T-cell (primary cell): ENCODE measurements around the gene CERS1. TPM values are rescaled to one million over a fixed set of nuclear protein-coding genes. Genes with fewer than 3 reads are reported as not detected.
"Not testable (repeated sequence)": the region's sequence is repeated elsewhere in the genome, so short reads cannot be mapped to it uniquely, and the experiment has no call there.

Experiments used
- ATAC-seq, 4 experiments: fragments of 200-7000 bp in 3 of 4; fragments of 150-1000 bp in 1 of 4; cut with Tn5 transposase; replicated peaks in 1 of 4; 1 replicate in 3 of 4; 2 replicates in 1 of 4; pipeline ENCODE4 v1.10.0; 2021; ENCODE audit warnings: moderate library complexity in 3 of 4, mild to moderate bottlenecking in 2 of 4, moderate number of reproducible peaks in 1 of 4
- CTCF ChIA-PET, 2 donors: fragments of 300-600 bp; sonication (Branson Sonifier 250); formaldehyde crosslinking; loops; one replicate each; lab custom pipeline; 2022; ENCODE audit warnings: antibody characterized with exemption in 2 of 2; lab: Charles Lee
- POLR2A ChIA-PET, 2 donors: fragments of 300-600 bp; sonication (Branson Sonifier 250); formaldehyde crosslinking; loops; one replicate each; lab custom pipeline; 2022; ENCODE audit warnings: antibody characterized with exemption in 2 of 2; lab: Charles Lee
- DNase-seq, 35 experiments: peaks; one replicate each; pipeline versions ENCODE4 v3.0.0 to v3.0.0-alpha.2; 2013 to 2023
- H3K27ac ChIP-seq: one replicate; pipeline ENCODE4 v1.5.1; 2013; ENCODE audit warnings: low read length
- H3K27me3 ChIP-seq, 2 experiments: replicated peaks in 1 of 2; 1 replicate in 1 of 2; 2 replicates in 1 of 2; pipeline versions ENCODE4 v1.6.1 to v1.7.0; 2013; ENCODE audit warnings: low read length in 1 of 2, mixed read lengths in 1 of 2; ENCODE audit not compliant: control insufficient read depth in 2 of 2, insufficient read depth in 2 of 2; ENCODE audit errors: extremely low read depth in 1 of 2
- H3K36me3 ChIP-seq, 2 donors: 1 replicate in 1 of 2; 2 replicates in 1 of 2; pipeline versions ENCODE4 v1.6.1 to v1.7.0; 2013; ENCODE audit warnings: low read length in 1 of 2; ENCODE audit not compliant: control insufficient read depth in 2 of 2, insufficient read depth in 1 of 2; ENCODE audit errors: extremely low read depth in 1 of 2
- H3K4me1 ChIP-seq, 2 experiments: 1 replicate in 1 of 2; 2 replicates in 1 of 2; pipeline versions ENCODE4 v1.6.1 to v1.7.0; 2013; ENCODE audit warnings: low read length in 2 of 2, mixed read lengths in 1 of 2; ENCODE audit not compliant: insufficient read depth in 2 of 2, control insufficient read depth in 1 of 2; ENCODE audit errors: extremely low read depth in 1 of 2
- H3K4me3 ChIP-seq, 2 donors: 1 replicate in 1 of 2; 2 replicates in 1 of 2; pipeline versions ENCODE4 v1.5.1 to v1.7.0; 2013; ENCODE audit warnings: mild to moderate bottlenecking in 2 of 2, low read length in 1 of 2, moderate library complexity in 1 of 2; ENCODE audit not compliant: control insufficient read depth in 1 of 2; ENCODE audit errors: extremely low read depth in 1 of 2
- H3K9me3 ChIP-seq: 2 replicates; pipeline ENCODE4 v1.7.0; 2013
- H3K27ac Mint-ChIP-seq, 2 donors: one replicate each; pipeline ENCODE4 v1.8.0; 2020 to 2021; ENCODE audit warnings: mild to moderate bottlenecking in 2 of 2, mixed read lengths in 2 of 2
- H3K27me3 Mint-ChIP-seq, 2 donors: one replicate each; pipeline ENCODE4 v1.8.0; 2021 to 2022; ENCODE audit warnings: mixed read lengths in 2 of 2
- H3K36me3 Mint-ChIP-seq: one replicate; pipeline ENCODE4 v1.8.0; 2021; ENCODE audit warnings: mixed read lengths
- H3K4me1 Mint-ChIP-seq, 3 donors: one replicate each; pipeline ENCODE4 v1.8.0; 2020 to 2022; ENCODE audit warnings: mixed read lengths in 3 of 3, mild to moderate bottlenecking in 1 of 3
- H3K4me3 Mint-ChIP-seq, 3 donors: one replicate each; pipeline ENCODE4 v1.8.0; 2020 to 2022; ENCODE audit warnings: mild to moderate bottlenecking in 3 of 3, mixed read lengths in 3 of 3, moderate library complexity in 3 of 3
- H3K9me3 Mint-ChIP-seq, 3 donors: one replicate each; pipeline ENCODE4 v1.8.0; 2020 to 2022; ENCODE audit warnings: mixed read lengths in 3 of 3
- WGBS: methylation state at CpG from one replicate; pipeline ENCODE4 v1.1.5; 2013; ENCODE audit warnings: missing lambda C conversion rate; ENCODE audit not compliant: insufficient coverage; 5-methylcytosine and 5-hydroxymethylcytosine counted together
- total RNA-seq, 35 experiments: library from RNA in 6 of 35; stranded (reverse) in 6 of 35; fragments of 120-200 nt in 1 of 35; gene quantifications; one replicate each; pipeline versions ENCODE4 v1.2.1 to v1.2.4 and lab custom pipeline; 2013 to 2026

The CERS1 gene
- total RNA-seq, 5 donors from 2014 or later (not counting 1 experiment from before 2014, with no cell fraction given) = 0.20 TPM; not detected in 3

DNA sequence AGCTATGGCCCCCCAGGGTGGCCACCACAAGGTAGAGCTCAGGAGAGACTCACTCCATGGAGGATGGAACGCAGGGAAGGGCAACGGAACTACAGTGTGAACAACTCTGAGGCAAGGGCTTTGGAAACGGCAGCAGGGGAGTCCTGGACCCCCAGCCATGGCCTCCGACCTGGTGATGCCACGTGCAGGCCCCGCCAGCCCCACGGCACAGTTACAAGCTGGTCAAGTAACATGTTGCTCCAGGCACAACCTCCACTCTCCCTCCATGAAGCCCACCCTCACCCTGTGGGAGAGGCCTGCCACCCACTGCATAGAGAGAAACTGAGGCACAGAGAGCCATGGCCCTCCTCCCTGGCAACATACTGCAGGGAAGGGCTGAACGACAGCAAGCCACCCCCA lies 9.1 kb upstream of the CERS1 start:
- DNase-seq = no peak
- CTCF ChIA-PET = no interaction called here
- WGBS = 95% methylated on average over 4 of the region's 8 CpGs
- ATAC-seq = no peak
- H3K27me3 ChIP-seq = peaks cover 0 to 19% of the 10 kb centered on the region in 2 experiments
- Mint-ChIP-seq H3K9me3 (no peaks in the 10 kb centered on the region), H3K4me3 (no peak overlapping the region), H3K27me3 (no peaks in the 10 kb centered on the region), H3K4me1 (no peaks in the 10 kb centered on the region), H3K36me3 (peaks cover 28% of the 10 kb centered on the region), H3K27ac (no peak overlapping the region)
- H3K27ac ChIP-seq = no peak overlapping the region
- H3K9me3 ChIP-seq = no peaks in the 10 kb centered on the region
- POLR2A ChIA-PET = no interaction called here
- peaks cover 23 to 65% of the 10 kb centered on the region in 2 donors for H3K36me3 ChIP-seq
- no peak overlapping the region for H3K4me3 ChIP-seq
- no peaks in the 10 kb centered on the region for H3K4me1 ChIP-seq

DNA sequence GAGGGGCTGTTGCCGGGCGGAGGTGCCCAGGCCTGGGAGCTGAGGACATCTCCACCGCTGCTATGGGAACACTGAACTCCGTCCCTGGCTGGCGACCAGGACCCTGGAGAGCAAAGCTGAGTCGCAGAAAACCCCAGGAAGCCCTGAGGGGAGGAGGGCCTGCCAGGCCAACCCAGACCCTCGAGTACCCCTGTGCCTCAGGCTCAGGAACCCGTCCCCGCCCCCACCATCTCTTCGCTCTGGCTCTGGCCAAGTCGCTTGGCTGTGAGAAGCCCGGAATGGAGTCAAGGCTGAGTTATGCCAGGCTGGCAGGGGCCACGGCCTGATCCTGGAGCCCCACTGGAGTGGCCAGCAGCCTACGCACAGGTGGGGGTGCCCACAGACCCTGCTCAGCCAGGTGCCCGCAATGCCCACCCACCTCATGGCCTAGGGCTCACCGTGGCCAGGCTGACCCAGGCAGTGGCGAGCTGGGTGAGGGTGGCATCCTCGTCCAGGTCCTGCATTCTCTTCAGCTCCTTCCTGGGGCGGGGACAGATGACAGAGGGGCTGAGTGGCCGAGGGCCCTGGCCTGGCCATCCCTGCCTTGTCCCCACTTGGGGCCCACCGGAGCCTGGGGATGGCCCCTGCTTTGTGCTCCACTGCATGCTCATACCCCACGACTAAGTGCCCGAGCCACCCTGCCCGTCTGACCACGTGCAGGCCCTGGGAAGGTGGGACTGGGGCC lies 8.5 kb upstream of the CERS1 start:
- no peak for DNase-seq
- Histone ChIP-seq H3K27me3 (peaks cover 0 to 22% of the 10 kb centered on the region in 2 experiments), H3K36me3 (peaks cover 25 to 65% of the 10 kb centered on the region in 2 donors), H3K9me3 (no peaks in the 10 kb centered on the region), H3K4me1 (no peaks in the 10 kb centered on the region), H3K4me3 (no peak overlapping the region), H3K27ac (no peak overlapping the region)
- CTCF ChIA-PET = no interaction called here
- no peak for ATAC-seq
- Mint-ChIP-seq H3K36me3 (peaks cover 24% of the 10 kb centered on the region), H3K27me3 (no peaks in the 10 kb centered on the region), H3K4me1 (no peaks in the 10 kb centered on the region), H3K4me3 (no peak overlapping the region), H3K9me3 (no peaks in the 10 kb centered on the region), H3K27ac (no peak overlapping the region)
- POLR2A ChIA-PET = no interaction called here
- 95% methylated on average over 25 of the region's 25 CpGs for WGBS

DNA sequence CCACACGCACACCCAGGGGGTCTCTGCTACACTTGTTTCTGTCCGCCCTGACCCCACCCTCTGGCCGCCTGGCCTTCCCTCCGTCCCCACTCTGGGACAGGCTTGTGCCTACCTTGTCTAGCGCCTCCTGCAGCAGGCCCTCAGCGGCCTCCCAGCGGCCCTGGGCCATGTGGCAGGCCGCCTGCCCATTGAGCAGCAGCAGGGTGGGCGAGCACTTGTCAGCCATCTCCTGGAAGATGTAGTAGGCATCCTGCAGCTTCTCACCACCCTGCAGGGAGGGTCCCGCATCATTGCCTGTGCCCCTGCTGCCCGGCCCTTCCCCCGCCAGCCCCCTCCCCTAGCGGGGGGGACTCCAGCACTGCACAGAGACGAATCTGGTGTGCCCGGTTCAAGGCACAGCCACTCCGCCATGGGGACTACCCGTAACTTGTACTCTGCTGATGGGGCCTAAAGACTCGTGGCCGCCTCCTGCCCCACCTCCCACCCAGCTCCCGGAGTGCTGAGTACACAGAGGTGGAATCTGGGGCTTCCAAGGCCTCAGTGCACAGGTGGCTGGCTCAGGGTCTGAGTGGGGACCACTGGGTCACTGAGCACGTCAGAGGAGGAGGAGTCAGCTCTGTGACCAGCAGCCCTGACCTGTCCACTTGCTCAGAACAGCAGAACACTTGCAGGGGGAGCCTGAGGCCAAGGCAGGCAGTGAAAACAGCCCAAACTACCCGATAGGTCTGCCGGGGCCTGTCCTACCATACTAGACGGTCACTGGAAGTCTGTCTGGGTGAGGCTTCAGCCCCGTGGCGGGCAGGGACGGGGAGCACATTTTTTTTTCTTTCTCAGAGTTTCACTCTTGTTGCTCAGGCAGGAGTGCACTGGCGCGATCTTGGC lies 7.4 kb upstream of the CERS1 start:
- no peak for ATAC-seq
- no peaks in the 10 kb centered on the region for H3K27me3 Mint-ChIP-seq
- no peak overlapping the region for H3K27ac Mint-ChIP-seq
- Histone ChIP-seq H3K27ac (no peak overlapping the region), H3K4me1 (no peaks in the 10 kb centered on the region), H3K27me3 (peaks cover 0 to 32% of the 10 kb centered on the region in 2 experiments), H3K4me3 (no peak overlapping the region), H3K36me3 (peaks cover 25 to 66% of the 10 kb centered on the region in 2 donors), H3K9me3 (no peaks in the 10 kb centered on the region)
- ChIA-PET POLR2A (no interaction called here), CTCF (interaction anchor here in 1 of 2 donors (0.5 kb wide), 1 partner anchor 217 kb away, joined by 4 read pairs; no protein-coding TSS in a partner anchor)
- no peaks in the 10 kb centered on the region for H3K4me1 Mint-ChIP-seq
- H3K9me3 Mint-ChIP-seq = no peaks in the 10 kb centered on the region
- 89% methylated on average over 18 of the region's 29 CpGs for WGBS
- DNase-seq = no peak
- H3K36me3 Mint-ChIP-seq = peaks cover 24% of the 10 kb centered on the region
- H3K4me3 Mint-ChIP-seq = no peak overlapping the region

DNA sequence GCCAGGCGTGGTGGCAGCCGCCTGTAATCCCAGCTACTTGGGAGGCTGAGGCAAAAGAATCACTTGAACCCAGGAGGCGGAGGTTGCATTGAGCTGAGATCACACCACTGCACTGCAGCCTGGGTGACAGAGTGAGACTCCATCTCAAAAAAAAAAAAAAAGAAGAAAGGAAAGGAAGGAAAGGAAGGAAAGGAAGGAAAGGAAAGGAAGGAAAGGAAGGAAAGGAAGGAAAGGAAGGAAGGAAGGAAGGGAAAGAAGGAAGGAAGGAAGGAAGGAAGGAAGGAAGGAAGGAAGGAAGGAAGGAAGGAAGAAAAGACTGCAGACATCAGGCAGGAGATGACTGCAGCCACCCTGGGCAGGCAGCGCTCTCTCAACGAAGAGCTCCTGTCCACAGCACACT lies 6.6 kb upstream of the CERS1 start:
- H3K36me3 Mint-ChIP-seq = peaks cover 24% of the 10 kb centered on the region
- not testable (repeated sequence) for H3K27ac Mint-ChIP-seq, ATAC-seq

DNA sequence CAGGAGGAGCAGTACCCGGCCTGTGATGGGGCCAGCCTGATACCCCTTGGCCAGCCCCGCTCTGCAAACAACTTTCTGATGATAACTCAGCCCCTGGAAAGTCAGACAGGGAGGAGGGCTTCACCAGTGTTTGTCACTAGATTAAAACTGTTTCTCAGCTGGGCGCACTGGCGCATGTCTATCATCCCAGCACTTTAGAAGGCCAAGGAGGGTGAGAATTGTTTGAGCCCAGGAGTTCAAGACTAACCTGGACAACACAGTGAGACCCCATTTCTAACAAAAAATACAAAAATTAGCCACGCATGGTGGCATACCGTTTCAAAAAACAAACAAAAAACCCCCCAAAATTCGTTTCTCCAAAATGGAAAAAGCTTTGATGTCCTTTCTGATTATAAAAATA lies 5.5 kb upstream of the CERS1 start:
- Mint-ChIP-seq H3K4me3 (no peak overlapping the region), H3K36me3 (peaks cover 24% of the 10 kb centered on the region), H3K4me1 (peaks cover 2 to 12% (median 9%) of the 10 kb centered on the region in 3 donors), H3K27me3 (peaks cover 10 to 16% of the 10 kb centered on the region in 2 donors), H3K9me3 (no peaks in the 10 kb centered on the region), H3K27ac (no peak overlapping the region)
- ChIA-PET CTCF (no interaction called here), POLR2A (interaction anchor here in 1 of 2 donors (0.6 kb wide), 1 partner anchor 10 kb away, joined by 4 read pairs; no protein-coding TSS in a partner anchor)
- DNase-seq (no peak), ATAC-seq (no peak)
- Histone ChIP-seq H3K4me1 (peaks cover 0 to 2% of the 10 kb centered on the region in 2 experiments), H3K27ac (no peak overlapping the region), H3K9me3 (no peaks in the 10 kb centered on the region), H3K27me3 (peaks cover 0 to 40% of the 10 kb centered on the region in 2 experiments), H3K4me3 (no peak overlapping the region), H3K36me3 (peaks cover 23 to 50% of the 10 kb centered on the region in 2 donors)
- WGBS = 91% methylated on average over 2 of the region's 7 CpGs

More for the DNA sequence above, 6.6 kb upstream of the CERS1 start:
- peaks cover 0 to 32% of the 10 kb centered on the region in 2 experiments for H3K27me3 ChIP-seq
- H3K4me1 Mint-ChIP-seq, H3K4me3 Mint-ChIP-seq, H3K4me1 ChIP-seq, H3K9me3 ChIP-seq, POLR2A ChIA-PET, H3K9me3 Mint-ChIP-seq, H3K27ac ChIP-seq, DNase-seq, CTCF ChIA-PET, H3K27me3 Mint-ChIP-seq, H3K4me3 ChIP-seq: not testable (repeated sequence)
- no CpG with 5 or more reads among the region's 5 CpGs for WGBS
- H3K36me3 ChIP-seq = peaks cover 25 to 60% of the 10 kb centered on the region in 2 donors

DNA sequence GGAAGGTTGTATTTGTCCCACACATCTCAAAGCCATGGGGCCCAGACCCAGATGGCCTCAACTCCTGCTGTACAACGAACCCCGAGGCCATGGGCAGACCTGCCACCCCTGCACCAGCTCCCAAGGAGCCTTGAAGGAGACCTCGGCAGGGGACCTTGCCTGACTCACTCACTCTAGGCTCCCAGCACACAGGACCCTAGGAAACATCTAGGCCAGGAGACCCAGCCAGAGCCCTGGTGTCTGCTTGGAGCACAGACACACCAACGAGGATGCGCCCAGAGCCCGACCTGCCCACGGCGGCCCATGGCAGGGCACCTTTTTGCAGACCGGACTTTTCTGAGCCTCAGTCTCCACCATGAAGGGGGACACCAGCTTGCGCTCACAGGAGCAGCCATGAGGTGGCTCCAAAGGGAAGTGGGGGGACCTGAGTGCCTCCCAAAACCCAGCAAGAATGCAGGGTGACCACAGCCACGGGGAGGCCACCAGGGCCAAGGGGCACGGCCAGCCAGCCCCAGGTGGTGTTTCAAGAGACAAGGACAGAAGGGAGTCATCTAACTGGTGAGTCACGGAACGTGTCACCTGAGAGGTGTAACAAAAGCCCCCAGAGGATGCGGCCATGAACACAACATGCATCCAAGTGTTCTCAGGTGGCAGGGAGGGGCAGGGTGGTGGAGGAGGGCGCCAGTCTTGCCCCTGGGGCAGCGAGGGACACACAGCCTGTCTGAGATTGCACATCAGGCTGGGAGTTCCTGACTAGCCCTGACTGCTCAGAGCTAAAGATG lies 4.9 kb upstream of the CERS1 start:
- Histone ChIP-seq H3K27ac (no peak overlapping the region), H3K4me1 (peaks cover 0 to 4% of the 10 kb centered on the region in 2 experiments), H3K9me3 (no peaks in the 10 kb centered on the region), H3K27me3 (peaks cover 0 to 42% of the 10 kb centered on the region in 2 experiments), H3K36me3 (peaks cover 23 to 45% of the 10 kb centered on the region in 2 donors), H3K4me3 (no peak overlapping the region)
- H3K4me3 Mint-ChIP-seq = no peak overlapping the region
- H3K27ac Mint-ChIP-seq = no peak overlapping the region
- H3K4me1 Mint-ChIP-seq = peaks cover 5 to 14% (median 10%) of the 10 kb centered on the region in 3 donors
- ChIA-PET CTCF (no interaction called here), POLR2A (no interaction called here)
- DNase-seq (no peak), ATAC-seq (no peak)
- no peaks in the 10 kb centered on the region for H3K9me3 Mint-ChIP-seq
- WGBS = 93% methylated on average over 16 of the region's 17 CpGs
- peaks cover 21% of the 10 kb centered on the region for H3K36me3 Mint-ChIP-seq
- H3K27me3 Mint-ChIP-seq = peaks cover 12 to 18% of the 10 kb centered on the region in 2 donors
